ENCODE measurements around the gene PDE6C.

PDE6C gene

GRCh38 chr10:93628858-93629257 lies 16.5 kb downstream of the PDE6C start:
- Mint-ChIP-seq H3K27me3 (ENCODE audit: low read depth) (peaks cover 5% of the 10 kb centered on the region), H3K4me3 (no peak overlapping the region), H3K4me1 (no peaks in the 10 kb centered on the region), H3K27ac (no peak overlapping the region), H3K9me3 (peaks cover 2% of the 10 kb centered on the region), H3K36me3 (ENCODE audit: low read depth) (no peaks in the 10 kb centered on the region)
- no peak for TF ChIP-seq CTCF (IDR thresholded peaks at IDR 0.05; ENCODE audit: unreplicated experiment in 3 of 3)

GRCh38 chr10:93629647-93630305 lies 17.4 kb downstream of the PDE6C start:
- no peak for TF ChIP-seq CTCF (IDR thresholded peaks at IDR 0.05; ENCODE audit: unreplicated experiment in 3 of 3)
- H3K9me3 Mint-ChIP-seq: peaks cover 2% of the 10 kb centered on the region
- H3K36me3 Mint-ChIP-seq (ENCODE audit: low read depth): no peaks in the 10 kb centered on the region
- no peak overlapping the region for H3K27ac Mint-ChIP-seq
- H3K27me3 Mint-ChIP-seq (ENCODE audit: low read depth): peaks cover 5% of the 10 kb centered on the region
- no peak overlapping the region for H3K4me3 Mint-ChIP-seq
- no peaks in the 10 kb centered on the region for H3K4me1 Mint-ChIP-seq

- H3K9me3 Mint-ChIP-seq: peaks cover 2% of the 10 kb centered on the region
- no peak for TF ChIP-seq CTCF (IDR thresholded peaks at IDR 0.05; ENCODE audit: unreplicated experiment in 3 of 3)
- H3K27me3 Mint-ChIP-seq (ENCODE audit: low read depth): peaks cover 5% of the 10 kb centered on the region
- H3K4me3 Mint-ChIP-seq: no peak overlapping the region
- no peaks in the 10 kb centered on the region for H3K4me1 Mint-ChIP-seq
- H3K27ac Mint-ChIP-seq: no peak overlapping the region
- no peaks in the 10 kb centered on the region for H3K36me3 Mint-ChIP-seq (ENCODE audit: low read depth)
Observed at GRCh38 chr10:93630625-93631557, 18.6 kb downstream of the PDE6C start.

- H3K27me3 Mint-ChIP-seq (ENCODE audit: low read depth): no peaks in the 10 kb centered on the region
- no peak overlapping the region for H3K27ac Mint-ChIP-seq
- H3K4me1 Mint-ChIP-seq: no peaks in the 10 kb centered on the region
Observed at GRCh38 chr10:93639791-93640190, 27.5 kb downstream of the PDE6C start.

GRCh38 chr10:93652857-93653256 lies 40.5 kb downstream of the PDE6C start:
- Mint-ChIP-seq H3K27ac (no peak overlapping the region), H3K36me3 (ENCODE audit: low read depth) (no peaks in the 10 kb centered on the region), H3K27me3 (ENCODE audit: low read depth) (no peaks in the 10 kb centered on the region), H3K4me3 (no peak overlapping the region), H3K9me3 (no peaks in the 10 kb centered on the region), H3K4me1 (no peaks in the 10 kb centered on the region)
- no peak for TF ChIP-seq CTCF (IDR thresholded peaks at IDR 0.05; ENCODE audit: unreplicated experiment in 3 of 3)

More at GRCh38 chr10:93639791-93640190, 27.5 kb downstream of the PDE6C start:
- no peak overlapping the region for H3K4me3 Mint-ChIP-seq
- no peaks in the 10 kb centered on the region for H3K9me3 Mint-ChIP-seq
- no peak for TF ChIP-seq CTCF (IDR thresholded peaks at IDR 0.05; ENCODE audit: unreplicated experiment in 3 of 3)
- H3K36me3 Mint-ChIP-seq (ENCODE audit: low read depth): no peaks in the 10 kb centered on the region
